HCT116 (cell line): ENCODE data around the gene ECEL1.

Source experiments
- ATF3 ChIP-seq: IDR thresholded peaks from 2 replicates; pipeline ENCODE4 v1.6.1; 2012
- CBX3 ChIP-seq: IDR thresholded peaks from 2 replicates; pipeline ENCODE4 v1.6.1; 2012; ENCODE audit warnings: low read depth
- CTCF ChIP-seq, 3 experiments: fragments of 200-600 bp in 1 of 3; sonication (generic) in 1 of 3; IDR thresholded peaks in 2 of 3; conservative IDR thresholded peaks in 1 of 3; 2 replicates each; pipeline ENCODE4 v1.5.1; 2012 to 2017; ENCODE audit warnings: low read depth in 2 of 3, low read length in 2 of 3, antibody characterized with exemption in 1 of 3, borderline replicate concordance in 1 of 3, control low read depth in 1 of 3, mild to moderate bottlenecking in 1 of 3, mixed read lengths in 1 of 3, mixed run types in 1 of 3, moderate library complexity in 1 of 3; ENCODE audit not compliant: insufficient read depth in 1 of 3
- EGR1 ChIP-seq: IDR thresholded peaks from 2 replicates; pipeline ENCODE4 v1.6.1; 2012; ENCODE audit warnings: low read depth
- EZH2 ChIP-seq: fragments of 200-600 bp; sonication (generic); IDR thresholded peaks from 2 replicates; pipeline ENCODE4 v1.6.1; 2017; ENCODE audit warnings: antibody characterized with exemption, mixed run types
- MAX ChIP-seq: IDR thresholded peaks from 2 replicates; pipeline ENCODE4 v1.6.1; 2012
- POLR2A ChIP-seq: IDR thresholded peaks from 2 replicates; pipeline ENCODE4 v1.7.0; 2011; ENCODE audit warnings: borderline replicate concordance; ENCODE audit not compliant: insufficient read depth, insufficient read length; ENCODE audit errors: extremely low read depth
- POLR2AphosphoS5 ChIP-seq: IDR thresholded peaks from 2 replicates; pipeline ENCODE4 v1.6.1; 2011; ENCODE audit warnings: mild to moderate bottlenecking, low read depth, low read length, moderate library complexity
- REST ChIP-seq: IDR thresholded peaks from 2 replicates; pipeline ENCODE4 v1.6.1; 2012; ENCODE audit warnings: low read depth
- SIN3A ChIP-seq: IDR thresholded peaks from 2 replicates; pipeline ENCODE4 v1.6.1; 2012; ENCODE audit warnings: low read depth
- SP1 ChIP-seq: IDR thresholded peaks from 2 replicates; pipeline ENCODE4 v1.6.1; 2012; ENCODE audit warnings: low read depth
- TCF7L2 ChIP-seq: IDR thresholded peaks from 2 replicates; pipeline ENCODE4 v1.7.0; 2011; ENCODE audit warnings: borderline replicate concordance, inconsistent platforms; ENCODE audit not compliant: insufficient read depth, insufficient read length; ENCODE audit errors: extremely low read depth
- YY1 ChIP-seq: IDR thresholded peaks from 2 replicates; pipeline ENCODE4 v1.6.1; 2011; ENCODE audit warnings: low read length, low read depth, moderate library complexity, mild to moderate bottlenecking; ENCODE audit not compliant: insufficient replicate concordance; ENCODE audit errors: extremely low read depth

- TF ChIP-seq SP1 (no peak), CTCF (IDR thresholded peaks at IDR 0.05 in 2 of 3, conservative IDR thresholded peaks at IDR 0.05 in 1 of 3; ENCODE audit: borderline replicate concordance in 1 of 3, insufficient read depth in 1 of 3, low read depth in 2 of 3, low read length in 2 of 3) (no peak), MAX (no peak), EZH2 (no peak), POLR2A (no peak), POLR2AphosphoS5 (no peak), TCF7L2 (no peak), YY1 (no peak), REST (no peak), ATF3 (no peak), SIN3A (no peak), CBX3 (no peak), EGR1 (no peak)
These were observed 28.0 kb upstream of the ECEL1 start for GRCh38 chr2:232515639-232516038.
